Endodermal cell (in vitro differentiated cells): Measurements from ENCODE around the gene LSAMP. TPM values are rescaled to one million over a fixed set of nuclear protein-coding genes. Genes with fewer than 3 reads are reported as not detected.

Source experiments
- DNase-seq: peaks from one replicate; pipeline ENCODE4 v3.0.0-alpha.2; 2017
- H3K27ac ChIP-seq: 2 replicates; pipeline ENCODE4 v1.5.1; 2013; ENCODE audit warnings: mild to moderate bottlenecking, low read depth, low read length, moderate library complexity
- H3K27me3 ChIP-seq: 2 replicates; pipeline ENCODE4 v1.6.1; 2013; ENCODE audit warnings: mild to moderate bottlenecking, low read length, moderate library complexity; ENCODE audit not compliant: insufficient read depth, control insufficient read depth, poor library complexity, severe bottlenecking
- H3K36me3 ChIP-seq: 2 replicates; pipeline ENCODE4 v1.7.0; 2013; ENCODE audit warnings: mild to moderate bottlenecking, low read length, moderate library complexity; ENCODE audit not compliant: control insufficient read depth, insufficient read depth
- H3K4me1 ChIP-seq: one replicate; pipeline ENCODE4 v1.7.0; 2013; ENCODE audit warnings: low read length; ENCODE audit not compliant: control insufficient read depth, insufficient read depth
- H3K4me3 ChIP-seq: 2 replicates; pipeline ENCODE4 v1.5.1; 2013; ENCODE audit warnings: mild to moderate bottlenecking, low read length, moderate library complexity
- H3K9ac ChIP-seq: 2 replicates; pipeline ENCODE4 v1.6.1; 2013; ENCODE audit warnings: mild to moderate bottlenecking, low read length, moderate library complexity; ENCODE audit not compliant: poor library complexity, severe bottlenecking; ENCODE audit errors: extremely low read depth
- H3K9me3 ChIP-seq: 2 replicates; pipeline ENCODE4 v1.6.1; 2013; ENCODE audit warnings: mild to moderate bottlenecking, low read length, moderate library complexity; ENCODE audit not compliant: control insufficient read depth
- H3K27ac Mint-ChIP-seq: 2 replicates; pipeline ENCODE4 v1.8.0; 2020; ENCODE audit warnings: mixed read lengths
- H3K27me3 Mint-ChIP-seq: 2 replicates; pipeline ENCODE4 v1.8.0; 2021; ENCODE audit warnings: mild to moderate bottlenecking, mixed read lengths; ENCODE audit not compliant: insufficient read depth
- H3K36me3 Mint-ChIP-seq: 2 replicates; pipeline ENCODE4 v1.8.0; 2020; ENCODE audit warnings: low read depth, mixed read lengths
- H3K4me1 Mint-ChIP-seq: 2 replicates; pipeline ENCODE4 v1.8.0; 2020; ENCODE audit warnings: mixed read lengths
- H3K4me3 Mint-ChIP-seq: 2 replicates; pipeline ENCODE4 v1.8.0; 2020; ENCODE audit warnings: mild to moderate bottlenecking, moderate library complexity, mixed read lengths
- H3K9me3 Mint-ChIP-seq: 2 replicates; pipeline ENCODE4 v1.8.0; 2020; ENCODE audit warnings: mild to moderate bottlenecking, mixed read lengths
- WGBS, 2 experiments: methylation state at CpG; one replicate each; pipeline versions ENCODE4 v1.1.5 to v1.1.7; 2013; ENCODE audit warnings: missing lambda C conversion rate in 2 of 2, mixed read lengths in 1 of 2; ENCODE audit not compliant: insufficient coverage in 1 of 2, insufficient read length in 1 of 2; 5-methylcytosine and 5-hydroxymethylcytosine counted together
- total RNA-seq, 2 donors: library from RNA; stranded (reverse); fragmentation: NEBNext Ultra II Directional in 1 of 2; extraction: Animal tissue kit (Norgen Biotek cat#: 25700) in 1 of 2; gene quantifications; 2 replicates in 1 of 2; 3 replicates in 1 of 2; pipeline ENCODE4 v1.2.1, GENCODE V29; 2021
- TF ChIP-seq, protein P1 (sequence below): fragments of 200-600 bp; sonication (generic); conservative IDR thresholded peaks from 2 replicates; pipeline ENCODE4 v1.5.0; 2021; ENCODE audit warnings: antibody characterized with exemption, mild to moderate bottlenecking

The LSAMP gene
- total RNA-seq, 2 donors from 2014 or later = 4.4 to 10.2 TPM

DNA sequence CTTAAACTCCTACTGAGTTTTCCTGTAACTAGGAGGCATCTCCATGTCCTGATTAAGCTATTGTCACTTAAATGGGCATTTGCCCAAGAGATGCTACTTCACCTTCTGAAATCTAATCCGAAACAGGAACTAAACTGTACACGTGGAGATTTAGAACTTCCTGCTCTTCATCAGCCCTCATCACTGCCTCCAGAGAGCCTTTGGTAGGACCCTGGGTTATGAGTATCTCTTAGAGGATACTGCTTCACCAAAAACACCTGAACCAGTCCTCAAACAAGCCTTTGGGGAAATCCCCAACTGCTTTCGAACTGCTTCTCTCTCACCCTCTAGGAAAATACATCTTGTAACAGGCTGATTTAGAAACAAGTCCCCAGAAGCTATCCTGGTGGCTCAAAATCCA is 501.7 kb downstream of the LSAMP start:
- H3K27ac Mint-ChIP-seq = no peak overlapping the region
- H3K9me3 ChIP-seq = no peaks in the 10 kb centered on the region
- TF ChIP-seq, protein P1, sequence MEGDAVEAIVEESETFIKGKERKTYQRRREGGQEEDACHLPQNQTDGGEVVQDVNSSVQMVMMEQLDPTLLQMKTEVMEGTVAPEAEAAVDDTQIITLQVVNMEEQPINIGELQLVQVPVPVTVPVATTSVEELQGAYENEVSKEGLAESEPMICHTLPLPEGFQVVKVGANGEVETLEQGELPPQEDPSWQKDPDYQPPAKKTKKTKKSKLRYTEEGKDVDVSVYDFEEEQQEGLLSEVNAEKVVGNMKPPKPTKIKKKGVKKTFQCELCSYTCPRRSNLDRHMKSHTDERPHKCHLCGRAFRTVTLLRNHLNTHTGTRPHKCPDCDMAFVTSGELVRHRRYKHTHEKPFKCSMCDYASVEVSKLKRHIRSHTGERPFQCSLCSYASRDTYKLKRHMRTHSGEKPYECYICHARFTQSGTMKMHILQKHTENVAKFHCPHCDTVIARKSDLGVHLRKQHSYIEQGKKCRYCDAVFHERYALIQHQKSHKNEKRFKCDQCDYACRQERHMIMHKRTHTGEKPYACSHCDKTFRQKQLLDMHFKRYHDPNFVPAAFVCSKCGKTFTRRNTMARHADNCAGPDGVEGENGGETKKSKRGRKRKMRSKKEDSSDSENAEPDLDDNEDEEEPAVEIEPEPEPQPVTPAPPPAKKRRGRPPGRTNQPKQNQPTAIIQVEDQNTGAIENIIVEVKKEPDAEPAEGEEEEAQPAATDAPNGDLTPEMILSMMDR = no peak
- DNase-seq = no peak
- H3K27me3 ChIP-seq = no peaks in the 10 kb centered on the region
- peaks cover 6% of the 10 kb centered on the region for H3K4me1 Mint-ChIP-seq
- 98 to 100% methylated on average over 2 to 3 of the region's 3 CpGs for WGBS, 2 experiments
- no peak overlapping the region for H3K4me3 ChIP-seq
- H3K9me3 Mint-ChIP-seq = no peaks in the 10 kb centered on the region
- no peaks in the 10 kb centered on the region for H3K36me3 Mint-ChIP-seq
- H3K4me3 Mint-ChIP-seq = no peak overlapping the region
- no peaks in the 10 kb centered on the region for H3K27me3 Mint-ChIP-seq
- no peak overlapping the region for H3K9ac ChIP-seq
- no peaks in the 10 kb centered on the region for H3K4me1 ChIP-seq
- H3K27ac ChIP-seq = no peak overlapping the region
- no peaks in the 10 kb centered on the region for H3K36me3 ChIP-seq

- WGBS, 2 experiments = 100% methylated on average over 1 of the region's 2 CpGs; no CpG with 5 or more reads in 1 of the 2 experiments
- H3K4me1 Mint-ChIP-seq = peaks cover 18% of the 10 kb centered on the region
- TF ChIP-seq, protein P1 = peak; percentile 71
- Histone ChIP-seq H3K9me3 (no peaks in the 10 kb centered on the region), H3K4me1 (peaks cover 8% of the 10 kb centered on the region), H3K36me3 (no peaks in the 10 kb centered on the region), H3K27me3 (no peaks in the 10 kb centered on the region), H3K27ac (no peak overlapping the region), H3K9ac (no peak overlapping the region), H3K4me3 (no peak overlapping the region)
- no peak overlapping the region for H3K4me3 Mint-ChIP-seq
- H3K27me3 Mint-ChIP-seq = no peaks in the 10 kb centered on the region
- DNase-seq = no peak
- no peaks in the 10 kb centered on the region for H3K9me3 Mint-ChIP-seq
- H3K36me3 Mint-ChIP-seq = no peaks in the 10 kb centered on the region
- no peak overlapping the region for H3K27ac Mint-ChIP-seq
Measured at GRCh38 chr3:115937054-115937453, 508.2 kb downstream of the LSAMP start.

GRCh38 chr3:115932807-115933206 is 512.5 kb downstream of the LSAMP start:
- TF ChIP-seq, protein P1 = no peak
- Mint-ChIP-seq H3K4me3 (no peak overlapping the region), H3K9me3 (no peaks in the 10 kb centered on the region), H3K4me1 (peaks cover 30% of the 10 kb centered on the region), H3K27me3 (no peaks in the 10 kb centered on the region), H3K36me3 (no peaks in the 10 kb centered on the region), H3K27ac (no peak overlapping the region)
- Histone ChIP-seq H3K4me3 (no peak overlapping the region), H3K4me1 (peaks cover 8% of the 10 kb centered on the region), H3K27me3 (no peaks in the 10 kb centered on the region), H3K27ac (no peak overlapping the region), H3K9me3 (no peaks in the 10 kb centered on the region), H3K36me3 (no peaks in the 10 kb centered on the region), H3K9ac (no peak overlapping the region)
- WGBS, 2 experiments = 90 to 96% methylated on average over 7 of the region's 7 CpGs
- DNase-seq = no peak
